HTR-8/SVneo (cell line): ENCODE measurements around the gene TIPARP.
A peak's percentile ranks its signal among the peaks of the same experiment; 100 is the strongest.

Experiments used
- DNase-seq: peaks from one replicate; pipeline ENCODE4 v3.0.0; 2011; ENCODE audit warnings: low spot score, mixed read lengths; ENCODE audit not compliant: insufficient read length
- FAIRE-seq: peaks from 2 replicates; lab custom pipeline; 2011; peaks lifted over from hg19 to GRCh38; lab: Jason Lieb, UNC

Gene TIPARP, protein sequence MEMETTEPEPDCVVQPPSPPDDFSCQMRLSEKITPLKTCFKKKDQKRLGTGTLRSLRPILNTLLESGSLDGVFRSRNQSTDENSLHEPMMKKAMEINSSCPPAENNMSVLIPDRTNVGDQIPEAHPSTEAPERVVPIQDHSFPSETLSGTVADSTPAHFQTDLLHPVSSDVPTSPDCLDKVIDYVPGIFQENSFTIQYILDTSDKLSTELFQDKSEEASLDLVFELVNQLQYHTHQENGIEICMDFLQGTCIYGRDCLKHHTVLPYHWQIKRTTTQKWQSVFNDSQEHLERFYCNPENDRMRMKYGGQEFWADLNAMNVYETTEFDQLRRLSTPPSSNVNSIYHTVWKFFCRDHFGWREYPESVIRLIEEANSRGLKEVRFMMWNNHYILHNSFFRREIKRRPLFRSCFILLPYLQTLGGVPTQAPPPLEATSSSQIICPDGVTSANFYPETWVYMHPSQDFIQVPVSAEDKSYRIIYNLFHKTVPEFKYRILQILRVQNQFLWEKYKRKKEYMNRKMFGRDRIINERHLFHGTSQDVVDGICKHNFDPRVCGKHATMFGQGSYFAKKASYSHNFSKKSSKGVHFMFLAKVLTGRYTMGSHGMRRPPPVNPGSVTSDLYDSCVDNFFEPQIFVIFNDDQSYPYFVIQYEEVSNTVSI

DNA sequence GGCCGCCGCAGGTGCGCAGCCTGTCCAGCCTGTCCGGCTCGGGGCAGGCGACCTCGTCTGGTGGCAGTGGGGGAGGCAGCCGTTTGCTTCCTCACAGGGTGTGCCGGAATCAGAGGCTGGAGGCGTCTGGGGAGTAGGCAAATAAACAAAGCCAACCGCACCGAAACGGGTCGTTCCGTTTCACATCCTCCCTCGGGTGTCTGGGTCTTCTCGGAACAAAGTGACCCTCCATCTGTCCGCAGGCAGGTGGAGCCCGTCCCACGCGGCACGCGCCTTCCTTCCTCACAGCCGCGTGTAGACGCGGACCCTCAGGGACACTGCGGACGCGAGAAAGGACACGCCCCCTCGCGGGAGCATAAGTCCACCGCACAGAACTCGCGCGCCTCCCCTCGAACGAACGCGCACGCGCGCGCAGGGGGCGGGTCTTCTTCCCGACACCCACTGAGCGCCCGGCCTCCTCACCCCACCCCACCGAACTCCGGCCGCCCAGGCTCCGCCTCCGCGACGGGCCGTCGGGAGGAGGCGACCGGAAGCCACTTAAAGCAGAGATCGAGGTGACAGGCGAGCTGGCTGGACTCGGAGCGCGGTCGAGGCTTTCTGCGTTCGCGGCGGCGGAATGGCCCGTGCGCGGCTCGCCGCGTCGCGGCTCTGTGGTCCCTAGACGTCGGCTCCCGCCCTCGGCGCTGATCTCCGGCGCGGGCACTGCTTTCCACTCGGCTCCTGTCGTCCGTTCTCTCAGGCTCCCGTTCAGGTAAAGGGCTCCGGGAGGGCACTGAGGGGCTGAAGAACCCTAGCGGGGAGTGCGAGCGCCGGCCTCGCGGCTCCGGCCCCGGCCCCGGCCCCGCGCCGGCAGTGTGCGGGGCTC, at the start of gene TIPARP:
TIPARP (plus strand) TSS at position 545 of the 865 bp plus-strand sequence. CDS start 3,108 bp downstream, outside the sequence.
- FAIRE-seq (peak; percentile 97), DNase-seq (peak; percentile 91)

DNA sequence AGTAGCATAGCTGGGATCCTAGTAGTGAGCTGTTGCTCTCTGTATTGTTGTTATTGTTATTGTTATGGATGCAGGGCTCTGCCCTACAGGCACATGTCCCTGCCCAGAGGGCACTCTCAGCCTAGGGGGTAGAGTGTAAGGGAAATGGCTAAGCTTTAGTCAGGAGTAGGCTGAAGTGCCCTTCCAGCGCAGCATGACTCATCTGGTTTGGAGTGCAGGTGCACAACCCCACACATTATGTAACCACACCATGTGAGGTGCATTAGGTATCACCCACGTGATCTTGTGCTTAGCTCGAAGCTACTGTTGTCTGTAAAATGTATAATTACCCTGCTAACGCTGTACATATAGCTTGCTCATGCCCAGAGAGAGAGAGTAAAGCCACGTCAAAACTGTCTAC, 48.3 kb upstream of the TIPARP start:
- DNase-seq (no peak), FAIRE-seq (peak; percentile 75)

DNA sequence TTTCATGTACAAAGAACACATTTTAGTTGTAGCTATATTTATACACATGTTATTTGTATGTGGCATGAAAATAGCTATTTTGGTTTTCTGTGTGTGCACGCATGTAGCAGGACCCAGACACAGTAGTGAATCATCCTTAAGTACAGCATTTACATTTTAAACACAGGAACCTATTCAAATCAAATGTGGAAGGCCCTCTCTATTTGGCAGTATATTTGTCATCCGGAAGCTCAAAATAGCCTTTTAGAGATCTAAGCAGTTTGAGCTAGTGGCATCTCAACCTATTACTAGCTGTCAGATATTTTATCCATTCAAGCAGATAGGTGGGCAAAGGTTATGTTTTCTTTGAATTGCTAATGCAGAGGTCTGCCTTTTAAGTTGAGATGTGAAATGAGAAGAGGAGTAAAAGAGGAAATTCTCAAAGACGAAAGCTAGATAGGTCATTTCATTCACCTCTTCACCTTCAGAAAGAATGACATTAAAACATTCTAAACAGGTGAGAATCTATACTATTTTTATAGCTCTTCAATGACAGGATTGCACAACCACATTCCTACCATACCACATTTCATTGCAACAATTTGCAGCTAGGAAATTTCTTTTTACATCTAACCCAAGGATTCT, 46.3 kb upstream of the TIPARP start:
- FAIRE-seq: no peak

DNA sequence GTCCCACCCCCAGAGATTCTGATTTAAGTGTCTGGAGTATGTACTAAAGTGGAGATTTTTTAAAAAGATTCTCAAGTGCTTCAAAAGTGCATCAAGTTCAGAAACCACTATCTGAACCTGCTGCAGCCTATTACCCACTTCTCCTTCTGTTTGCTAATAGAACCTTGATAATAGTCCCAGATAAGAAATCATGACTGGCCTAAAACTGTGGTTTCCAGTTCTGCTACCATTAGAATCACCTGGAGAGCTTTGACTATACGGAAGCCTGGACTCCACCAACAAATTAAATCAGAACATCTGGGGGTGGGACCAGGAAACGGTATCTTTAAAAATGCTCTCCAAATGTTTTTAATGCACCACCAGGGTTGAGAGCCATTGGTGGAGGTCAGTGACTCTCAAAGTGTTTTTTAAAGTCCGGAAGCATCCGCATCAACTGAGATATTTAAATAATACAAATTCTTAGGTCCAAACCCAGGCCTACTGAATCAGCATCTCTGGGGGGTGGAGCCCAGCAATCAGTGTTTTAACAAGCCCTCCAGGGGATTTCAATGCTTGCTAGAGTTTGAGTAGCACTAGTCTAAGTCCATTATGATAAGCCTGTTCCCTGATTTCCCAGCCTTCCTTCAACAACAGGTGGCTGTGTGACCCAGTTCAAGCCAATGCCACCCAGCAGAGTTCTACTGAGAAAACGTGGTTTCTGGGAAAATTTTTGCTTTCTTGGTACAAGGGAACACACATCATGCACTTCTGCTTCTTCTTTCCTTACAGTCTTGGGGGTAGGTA, 45.4 kb upstream of the TIPARP start:
- FAIRE-seq: no peak
- DNase-seq: no peak

More for the DNA sequence above, 46.3 kb upstream of the TIPARP start:
- DNase-seq: peak; percentile 26

DNA sequence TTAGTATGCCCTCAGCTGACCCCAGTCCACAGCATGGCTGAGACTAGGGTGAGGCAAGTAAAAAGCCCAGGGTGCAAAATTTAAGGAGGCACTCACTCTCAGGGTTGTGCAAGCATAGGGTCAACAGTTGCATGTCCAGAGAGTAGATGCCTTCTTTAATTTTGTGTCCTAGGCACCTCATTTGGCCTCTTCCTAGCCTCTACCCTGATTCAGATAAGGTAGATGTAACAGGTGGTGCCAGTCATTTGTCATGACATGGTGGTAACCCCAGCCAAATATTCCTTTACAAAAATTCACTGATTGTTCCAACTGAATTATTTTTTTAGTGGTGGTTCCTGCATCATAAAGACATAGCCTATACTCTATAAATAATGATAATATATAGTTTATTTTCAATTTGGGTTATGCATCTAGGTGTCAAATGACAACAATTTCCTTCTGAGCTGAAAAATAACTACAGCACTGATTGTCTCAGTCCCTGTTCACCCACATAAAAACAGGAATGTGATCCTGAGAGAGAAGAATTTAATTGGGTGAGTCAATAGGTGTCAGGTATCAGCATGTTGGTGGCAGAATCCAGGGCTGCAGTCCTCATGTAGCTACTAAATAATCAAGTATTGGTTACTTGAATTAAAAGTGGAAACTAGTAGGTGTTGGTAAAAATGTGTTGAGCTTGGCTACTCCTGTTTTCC, 44.2 kb upstream of the TIPARP start:
- FAIRE-seq: no peak
- peak; percentile 74 for DNase-seq

DNA sequence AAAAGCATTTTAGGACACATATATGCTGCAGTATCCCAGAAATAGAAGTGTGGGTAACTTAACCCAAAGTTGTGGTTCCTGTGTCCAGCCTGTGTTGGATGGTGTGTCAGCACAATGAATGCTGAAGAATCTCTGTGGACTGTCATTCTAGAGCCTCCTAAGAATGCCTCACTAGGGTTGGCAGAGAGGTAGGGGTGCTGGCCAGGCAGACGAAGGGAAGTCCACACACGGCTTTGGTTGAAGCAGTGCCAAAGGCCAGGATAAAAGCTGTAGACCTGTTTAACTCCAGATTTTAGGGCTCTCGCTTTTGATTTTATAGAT, 43.7 kb upstream of the TIPARP start:
- FAIRE-seq: no peak
- peak; percentile 30 for DNase-seq

DNA sequence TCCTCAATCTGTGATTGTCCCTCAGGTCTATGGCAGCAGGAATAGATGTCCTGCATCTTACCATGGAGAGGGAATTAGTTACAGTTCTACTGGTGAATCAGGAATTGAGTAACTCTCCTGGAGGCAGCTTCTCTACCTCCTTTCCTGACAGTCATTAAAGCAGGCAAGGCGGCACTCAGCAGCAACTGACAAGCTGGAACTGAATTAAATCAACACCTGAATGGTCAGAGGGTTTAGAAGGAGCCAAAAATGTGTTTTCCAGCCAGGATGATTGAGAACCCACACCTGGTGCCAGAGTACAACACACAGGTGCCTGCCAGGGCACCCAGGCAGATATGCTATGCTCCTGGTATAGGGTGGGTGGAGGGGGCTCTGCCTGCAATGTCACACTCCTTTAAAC, 43.1 kb upstream of the TIPARP start:
- no peak for DNase-seq
- FAIRE-seq: no peak

DNA sequence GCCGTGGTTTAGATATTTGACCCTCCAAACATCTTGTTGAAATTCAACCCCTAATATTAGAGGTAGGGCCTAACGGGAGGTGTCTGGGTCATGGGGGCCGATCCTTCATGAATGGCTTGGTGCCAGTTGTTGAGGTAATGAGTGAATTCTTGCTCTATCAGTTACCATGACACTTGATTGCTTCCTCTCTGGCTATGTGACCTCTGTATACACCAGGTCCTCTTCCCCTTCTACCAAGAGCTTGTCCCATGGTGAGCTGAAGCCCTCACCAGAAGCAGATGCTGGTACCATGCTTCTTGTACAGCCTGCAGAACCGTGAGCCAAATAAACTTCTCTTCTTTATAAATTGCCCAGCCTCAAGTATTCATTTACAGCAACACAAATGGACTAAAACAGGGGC, 41.8 kb upstream of the TIPARP start:
- no peak for DNase-seq

DNA sequence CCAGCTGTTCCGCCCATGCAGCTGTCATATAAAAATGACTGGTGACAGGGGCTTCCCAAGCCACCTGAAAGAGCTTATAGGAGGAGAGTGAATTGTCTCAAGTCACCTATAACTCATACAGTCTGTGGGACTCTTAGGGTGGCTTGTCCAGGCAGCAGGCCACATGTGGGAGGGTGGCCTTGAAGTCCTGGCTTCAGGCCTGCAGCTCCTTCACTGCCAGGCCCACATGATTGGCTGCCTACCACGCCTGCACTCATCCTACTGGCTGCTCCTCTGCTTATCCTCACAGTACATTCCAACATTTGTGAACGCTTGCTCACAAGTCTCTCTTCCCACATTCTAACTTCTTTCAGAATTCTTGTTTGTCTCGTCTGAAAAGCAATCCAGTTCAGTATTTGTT, 41.1 kb upstream of the TIPARP start:
- DNase-seq (no peak), FAIRE-seq (no peak)

More for the DNA sequence above, 41.8 kb upstream of the TIPARP start:
- no peak for FAIRE-seq

DNA sequence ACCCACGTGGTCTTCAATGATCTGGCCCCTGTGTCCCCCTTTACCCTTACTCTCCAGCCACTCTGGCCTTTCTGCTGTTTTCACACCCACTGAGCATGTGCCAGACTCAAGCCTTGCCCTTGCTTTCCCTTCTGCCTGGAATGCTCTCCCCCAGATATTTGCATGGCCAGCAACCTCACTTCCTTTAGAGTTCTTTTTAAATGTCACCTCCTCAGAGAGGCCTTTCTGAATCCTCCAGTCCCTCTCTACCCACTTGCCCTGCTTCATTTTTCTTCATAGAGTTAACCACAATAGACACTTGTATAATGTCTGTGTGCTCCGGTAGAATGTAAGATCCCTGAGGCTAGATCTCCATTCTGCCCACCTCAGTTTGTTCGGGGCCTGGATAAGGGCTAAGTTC, 39.4 kb upstream of the TIPARP start:
- FAIRE-seq: no peak
- no peak for DNase-seq

DNA sequence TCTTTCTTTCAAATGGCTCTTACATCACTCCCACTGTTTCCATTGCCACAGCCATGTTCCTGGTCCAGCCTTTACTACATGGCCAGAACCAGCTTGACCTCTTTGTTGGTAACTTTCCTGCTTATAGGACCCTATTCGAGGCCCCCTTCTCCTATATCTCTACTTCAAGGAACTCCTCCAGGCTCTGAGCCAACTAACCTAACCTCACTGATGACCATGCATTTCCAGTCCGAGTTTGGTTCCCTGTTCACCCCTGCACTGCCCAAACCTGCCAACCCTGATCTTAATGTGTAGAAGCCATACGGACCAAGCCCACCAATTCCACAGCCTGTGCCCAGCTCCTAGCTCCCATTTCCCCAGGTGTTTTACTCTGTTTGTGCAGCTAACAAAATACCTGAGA, 38.4 kb upstream of the TIPARP start:
- no peak for FAIRE-seq
- DNase-seq: no peak

DNA sequence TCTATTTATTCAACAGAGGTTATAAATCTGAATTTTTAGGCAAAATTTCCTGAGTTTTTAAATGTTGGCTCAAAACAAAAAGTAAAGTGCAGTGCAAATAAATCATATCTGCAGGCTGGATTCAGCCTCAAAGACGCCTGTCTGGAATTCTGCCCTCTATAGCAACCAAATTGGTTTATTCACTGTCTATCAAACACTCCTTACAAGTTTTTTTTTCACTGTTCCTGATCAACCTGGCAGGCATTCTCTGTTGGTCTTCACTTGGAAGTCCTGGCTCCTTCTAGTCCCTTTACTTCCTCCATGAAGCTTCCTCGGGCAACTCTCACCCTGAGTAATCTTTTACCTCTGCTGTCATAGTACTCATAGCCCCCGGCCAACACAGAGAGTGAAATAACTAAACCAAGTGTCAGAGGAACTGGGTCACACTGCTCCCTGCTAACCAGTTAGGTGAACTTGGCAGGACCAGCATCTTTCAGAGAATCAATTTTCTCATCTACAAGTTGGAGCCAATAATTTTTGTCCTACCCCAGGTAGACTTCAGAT, 36.8 kb upstream of the TIPARP start:
- FAIRE-seq: no peak
- DNase-seq: no peak

DNA sequence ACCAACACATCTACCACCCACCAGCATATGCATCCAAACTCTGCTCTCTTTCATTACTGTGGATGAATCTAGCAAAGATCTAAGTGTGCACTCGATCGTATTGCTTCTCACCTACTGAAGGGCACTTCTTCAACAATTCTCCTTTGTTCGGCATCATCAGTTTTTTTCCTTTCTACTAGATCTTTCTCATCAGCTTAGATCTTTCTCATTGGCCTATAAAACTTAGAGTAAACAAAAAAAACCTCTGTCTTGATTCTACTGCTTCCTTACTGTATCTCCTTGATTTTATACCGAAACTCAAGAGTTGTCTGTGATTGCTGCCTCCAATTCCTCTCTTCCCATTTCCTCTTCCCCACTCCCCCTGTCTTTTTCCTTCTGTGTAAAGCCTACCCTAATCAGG, 36.1 kb upstream of the TIPARP start:
- DNase-seq (no peak), FAIRE-seq (no peak)

DNA sequence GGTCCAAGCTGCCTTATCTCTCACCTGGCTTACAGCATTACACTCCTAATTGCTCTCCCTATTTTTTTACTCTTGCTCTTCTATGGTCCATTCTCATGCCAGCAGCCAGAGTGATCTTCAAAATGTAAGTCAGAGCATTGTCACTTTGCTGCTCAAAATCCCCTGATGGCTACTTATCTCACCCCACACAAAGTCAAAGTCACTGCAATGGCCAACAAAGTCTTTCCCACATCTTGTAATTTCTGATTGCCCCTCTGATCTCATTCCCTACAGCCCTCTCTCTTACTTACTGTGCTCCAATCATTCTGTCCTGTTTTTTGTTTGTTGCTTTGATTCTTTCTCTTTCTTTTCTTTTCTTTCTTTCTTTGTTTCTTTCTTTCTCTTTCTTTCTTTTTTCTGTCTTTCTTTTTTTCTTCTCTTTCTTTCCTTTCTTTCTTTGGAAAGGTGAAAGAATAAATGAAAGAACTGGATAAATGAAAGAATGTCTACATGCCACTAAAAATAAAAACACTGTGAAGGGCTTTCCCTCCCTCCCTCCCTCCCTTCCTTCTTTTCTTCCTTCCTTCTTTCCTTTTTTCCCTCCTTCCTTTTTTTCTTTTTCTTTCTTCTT, 34.9 kb upstream of the TIPARP start:
- DNase-seq (no peak), FAIRE-seq (no peak)

DNA sequence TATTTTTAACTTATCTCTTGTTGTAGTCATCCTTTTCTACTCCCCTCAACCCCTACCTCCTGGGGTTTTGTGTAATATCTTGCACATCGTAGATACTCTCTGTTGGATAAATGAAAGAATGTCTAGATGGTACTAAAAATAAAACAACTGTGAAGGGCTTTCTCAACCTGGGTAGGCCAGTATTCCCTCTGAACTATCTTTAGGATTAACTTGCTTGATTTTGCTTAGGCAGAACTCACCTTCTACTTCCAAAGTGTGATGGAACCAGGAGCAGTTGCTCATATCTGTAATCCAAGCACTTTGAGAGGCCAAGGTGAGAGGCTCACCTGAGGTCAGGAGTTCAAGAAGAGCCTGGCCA, 32.8 kb upstream of the TIPARP start:
- no peak for DNase-seq
- FAIRE-seq: no peak

DNA sequence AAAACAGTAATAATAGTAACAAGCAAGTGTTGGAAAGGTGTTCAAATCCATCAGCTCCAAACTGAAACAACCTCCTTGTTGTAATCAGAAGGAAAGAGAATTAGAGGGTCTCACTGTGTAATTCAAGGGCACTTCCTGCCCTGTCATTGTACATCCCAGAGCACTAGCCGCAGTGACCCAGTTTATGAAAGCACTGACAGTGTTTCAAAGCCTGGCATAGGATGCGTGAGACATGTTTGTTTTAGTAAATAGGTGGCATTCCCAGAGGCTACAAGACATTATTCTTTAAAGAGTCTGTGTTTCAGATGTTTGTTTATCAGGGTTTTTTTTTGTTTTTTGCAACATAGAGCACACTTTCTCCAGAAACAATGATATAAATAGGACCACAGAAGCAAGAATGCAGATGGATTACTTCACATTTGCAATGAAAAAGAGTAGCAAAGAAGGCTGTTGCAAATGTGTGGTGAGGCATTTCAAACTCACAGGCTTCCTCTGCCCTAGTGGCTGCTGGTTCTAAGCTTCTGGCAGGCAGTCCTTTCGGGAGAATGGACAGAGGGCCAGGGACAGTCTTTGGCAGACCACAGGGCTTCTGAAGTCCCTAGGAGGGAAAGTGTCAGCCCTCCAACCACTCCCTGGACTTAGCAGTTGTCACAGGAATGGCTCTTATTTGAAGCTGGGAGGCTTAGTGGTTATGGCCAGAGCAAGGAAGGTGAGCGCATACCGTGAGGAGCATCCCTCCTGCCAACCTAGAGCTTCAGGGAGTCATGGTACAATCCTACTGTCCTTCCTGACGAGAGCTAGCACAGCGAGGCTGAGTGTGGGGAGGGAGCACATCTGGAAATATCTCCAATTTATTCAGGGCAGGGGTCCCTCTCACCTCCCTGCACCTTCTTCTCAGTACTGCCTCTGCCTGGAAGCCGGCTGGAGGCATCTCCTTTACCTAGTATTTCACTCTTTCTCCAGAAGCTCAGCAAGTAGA, 31.4 kb upstream of the TIPARP start:
- DNase-seq: no peak
- no peak for FAIRE-seq

DNA sequence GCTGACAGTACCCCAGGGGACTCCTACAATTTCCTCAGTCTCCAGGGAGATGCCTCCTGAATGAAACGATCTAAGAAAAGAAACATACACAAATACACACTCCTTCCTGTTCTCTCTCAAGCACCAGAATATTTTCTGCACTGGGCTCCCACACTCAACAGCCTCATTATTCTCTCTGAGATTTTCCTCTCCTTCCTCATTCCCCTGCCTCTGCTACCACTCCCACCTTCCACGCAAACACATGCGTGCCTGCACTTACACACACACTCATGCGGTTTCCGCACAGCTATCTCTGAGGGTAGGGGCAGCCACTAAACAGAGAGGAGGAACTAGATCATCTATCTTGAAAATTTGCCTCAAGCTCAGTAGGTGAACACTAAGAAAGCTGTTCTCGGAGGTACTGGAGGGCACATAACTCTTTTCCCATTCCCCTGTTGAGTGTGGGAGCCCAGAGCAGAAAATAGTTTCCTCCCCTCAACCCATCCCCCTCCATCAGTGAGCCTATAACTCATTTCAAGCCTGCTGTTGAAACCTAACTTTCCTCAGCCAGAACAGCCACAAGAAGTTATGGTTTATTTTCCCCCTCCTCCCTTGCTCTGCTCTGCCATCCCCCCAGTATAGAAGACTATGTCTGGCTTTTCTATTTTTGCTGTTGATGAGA, 30.5 kb upstream of the TIPARP start:
- no peak for DNase-seq
- peak; percentile 40 for FAIRE-seq
